HG03354 (cell line): ENCODE measurements around the gene SLC35C1.
"Not testable (repeated sequence)": the region's sequence is repeated elsewhere in the genome, so short reads cannot be mapped to it uniquely, and the experiment has no call there.

Experiments
- ATAC-seq: cut with Tn5 transposase; IDR thresholded peaks from one replicate; pipeline ENCODE4 v1.9.1; 2021; ENCODE audit warnings: mild to moderate bottlenecking; ENCODE audit not compliant: unreplicated experiment, poor library complexity, severe bottlenecking

The SLC35C1 gene

GRCh38 chr11:45809456-45810395 is 4.8 kb downstream of the SLC35C1 start:
- ATAC-seq, result no peak

- no peak for ATAC-seq
These were observed 5.6 kb downstream of the SLC35C1 start for GRCh38 chr11:45810431-45811108.

- no peak for ATAC-seq
These were observed 6.1 kb downstream of the SLC35C1 start for GRCh38 chr11:45811109-45811435.

- ATAC-seq, result no peak
These were observed 6.8 kb downstream of the SLC35C1 start for GRCh38 chr11:45811571-45812290.

- ATAC-seq, result no peak
These were observed 7.9 kb downstream of the SLC35C1 start for GRCh38 chr11:45812581-45813548.

- no peak for ATAC-seq
These were observed 10.8 kb downstream of the SLC35C1 start for GRCh38 chr11:45815747-45816146.

- ATAC-seq, result peak; percentile 18
These were observed 11.7 kb downstream of the SLC35C1 start for GRCh38 chr11:45816614-45817013.

- ATAC-seq, result peak; percentile 79
These were observed 12.2 kb downstream of the SLC35C1 start for GRCh38 chr11:45817191-45817590.

- ATAC-seq, result no peak
These were observed 14.1 kb downstream of the SLC35C1 start for GRCh38 chr11:45818961-45819605.

GRCh38 chr11:45820211-45820857 is 15.4 kb downstream of the SLC35C1 start:
- ATAC-seq, result no peak

- ATAC-seq, result not testable (repeated sequence)
These were observed 21.5 kb downstream of the SLC35C1 start for GRCh38 chr11:45826492-45826891.

- ATAC-seq, result no peak
These were observed 22.2 kb downstream of the SLC35C1 start for GRCh38 chr11:45827123-45827522.

GRCh38 chr11:45828996-45829395 is 24.0 kb downstream of the SLC35C1 start:
- no peak for ATAC-seq

- no peak for ATAC-seq
These were observed 25.6 kb downstream of the SLC35C1 start for GRCh38 chr11:45830596-45830995.

GRCh38 chr11:45832811-45833441 is 28.0 kb downstream of the SLC35C1 start:
- ATAC-seq, result no peak

GRCh38 chr11:45833761-45834160 is 28.8 kb downstream of the SLC35C1 start:
- no peak for ATAC-seq

GRCh38 chr11:45834298-45834756 is 29.4 kb downstream of the SLC35C1 start:
- no peak for ATAC-seq

- ATAC-seq, result no peak
These were observed 34.3 kb downstream of the SLC35C1 start for GRCh38 chr11:45839204-45839603.
